B cell (primary cell): ENCODE measurements around the gene PKNOX2.

Source experiments
- CTCF ChIP-seq: fragments of 200-600 bp; IDR thresholded peaks from one replicate; pipeline ENCODE4 v1.8.0; 2022; ENCODE audit warnings: antibody characterized with exemption, mild to moderate bottlenecking
- EZH2 ChIP-seq: IDR thresholded peaks from 2 replicates; pipeline ENCODE4 v1.6.1; 2012; ENCODE audit warnings: borderline replicate concordance, low read depth, mild to moderate bottlenecking, moderate library complexity, low read length; ENCODE audit not compliant: insufficient read depth, poor library complexity, severe bottlenecking

- no peak for TF ChIP-seq CTCF
- no peak for TF ChIP-seq EZH2
Observed at GRCh38 chr11:125408311-125408711, 243.8 kb downstream of the PKNOX2 start.
